Ishikawa (cell line): ENCODE results near the gene TPRG1L.

ENCODE experiments used
- CEBPB ChIP-seq: IDR thresholded peaks from 2 replicates; pipeline ENCODE4 v1.6.1; 2012
- CREB1 ChIP-seq: IDR thresholded peaks from 2 replicates; pipeline ENCODE4 v1.6.1; 2012; ENCODE audit warnings: low read depth
- EGR1 ChIP-seq: IDR thresholded peaks from 2 replicates; pipeline ENCODE4 v1.6.1; 2012
- EP300 ChIP-seq: IDR thresholded peaks from 2 replicates; pipeline ENCODE4 v1.6.1; 2012; ENCODE audit warnings: borderline replicate concordance
- FOXM1 ChIP-seq: IDR thresholded peaks from 2 replicates; pipeline ENCODE4 v1.6.1; 2012; ENCODE audit warnings: low read depth, borderline replicate concordance
- NFIC ChIP-seq: IDR thresholded peaks from 2 replicates; pipeline ENCODE4 v1.6.1; 2012
- RAD21 ChIP-seq: IDR thresholded peaks from 2 replicates; pipeline ENCODE4 v1.6.1; 2012; ENCODE audit warnings: low read depth
- TAF1 ChIP-seq: IDR thresholded peaks from 2 replicates; pipeline ENCODE4 v1.6.1; 2012; ENCODE audit warnings: low read depth, mild to moderate bottlenecking
- TCF12 ChIP-seq: IDR thresholded peaks from 2 replicates; pipeline ENCODE4 v1.6.1; 2012; ENCODE audit warnings: low read depth
- TEAD4 ChIP-seq: IDR thresholded peaks from 2 replicates; pipeline ENCODE4 v1.6.1; 2012
- YY1 ChIP-seq: IDR thresholded peaks from 2 replicates; pipeline ENCODE4 v1.6.1; 2012; ENCODE audit warnings: low read depth
- ZBTB7A ChIP-seq: IDR thresholded peaks from 2 replicates; pipeline ENCODE4 v1.6.1; 2012; ENCODE audit warnings: low read depth
- TF ChIP-seq, protein P1 (sequence below): IDR thresholded peaks from 2 replicates; pipeline ENCODE4 v1.6.1; 2012
- TF ChIP-seq, protein P2 (sequence below): IDR thresholded peaks from 2 replicates; pipeline ENCODE4 v1.6.1; 2012; ENCODE audit warnings: low read depth, mild to moderate bottlenecking
- TF ChIP-seq, protein P3 (sequence below): IDR thresholded peaks from 2 replicates; pipeline ENCODE4 v1.6.1; 2012

The TPRG1L gene

DNA sequence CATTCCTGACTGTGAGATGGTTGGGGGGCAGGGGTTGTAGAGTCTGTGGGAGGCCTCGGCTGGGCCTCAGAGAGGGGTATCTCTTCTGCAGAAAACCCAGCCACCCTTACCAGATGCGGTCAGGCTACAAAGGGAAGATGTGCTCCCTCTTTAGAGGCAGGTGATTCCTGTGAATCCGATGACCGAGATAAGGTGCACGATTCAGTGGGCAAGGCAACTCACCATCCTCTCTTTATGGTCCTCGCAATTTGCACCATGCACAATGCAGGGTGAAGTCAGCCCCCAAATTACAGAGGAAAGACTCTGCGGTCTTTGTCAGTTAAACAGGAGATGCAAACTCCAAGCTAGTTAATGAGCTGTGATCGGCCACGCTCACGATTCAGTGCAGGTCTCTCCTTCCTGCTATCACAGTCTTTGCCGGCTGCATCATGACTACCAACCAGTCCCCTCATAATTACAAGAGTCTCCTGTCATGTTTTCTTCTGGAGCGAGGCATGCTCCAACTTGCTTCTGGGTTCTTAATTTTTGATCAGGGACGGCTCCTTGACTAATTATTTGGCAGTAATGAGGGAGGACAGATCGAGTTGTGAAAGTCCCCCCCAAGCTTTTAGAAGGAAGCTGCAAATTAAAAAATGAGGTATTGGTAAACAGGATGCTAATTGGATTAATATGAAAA lies 40.0 kb downstream of the TPRG1L start:
- no peak for TF ChIP-seq TCF12
- no peak for TF ChIP-seq RAD21
- TF ChIP-seq CEBPB, result no peak
- TF ChIP-seq TAF1, result no peak
- TF ChIP-seq, protein P1, sequence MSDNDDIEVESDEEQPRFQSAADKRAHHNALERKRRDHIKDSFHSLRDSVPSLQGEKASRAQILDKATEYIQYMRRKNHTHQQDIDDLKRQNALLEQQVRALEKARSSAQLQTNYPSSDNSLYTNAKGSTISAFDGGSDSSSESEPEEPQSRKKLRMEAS, result no peak
- no peak for TF ChIP-seq ZBTB7A
- TF ChIP-seq, protein P2, sequence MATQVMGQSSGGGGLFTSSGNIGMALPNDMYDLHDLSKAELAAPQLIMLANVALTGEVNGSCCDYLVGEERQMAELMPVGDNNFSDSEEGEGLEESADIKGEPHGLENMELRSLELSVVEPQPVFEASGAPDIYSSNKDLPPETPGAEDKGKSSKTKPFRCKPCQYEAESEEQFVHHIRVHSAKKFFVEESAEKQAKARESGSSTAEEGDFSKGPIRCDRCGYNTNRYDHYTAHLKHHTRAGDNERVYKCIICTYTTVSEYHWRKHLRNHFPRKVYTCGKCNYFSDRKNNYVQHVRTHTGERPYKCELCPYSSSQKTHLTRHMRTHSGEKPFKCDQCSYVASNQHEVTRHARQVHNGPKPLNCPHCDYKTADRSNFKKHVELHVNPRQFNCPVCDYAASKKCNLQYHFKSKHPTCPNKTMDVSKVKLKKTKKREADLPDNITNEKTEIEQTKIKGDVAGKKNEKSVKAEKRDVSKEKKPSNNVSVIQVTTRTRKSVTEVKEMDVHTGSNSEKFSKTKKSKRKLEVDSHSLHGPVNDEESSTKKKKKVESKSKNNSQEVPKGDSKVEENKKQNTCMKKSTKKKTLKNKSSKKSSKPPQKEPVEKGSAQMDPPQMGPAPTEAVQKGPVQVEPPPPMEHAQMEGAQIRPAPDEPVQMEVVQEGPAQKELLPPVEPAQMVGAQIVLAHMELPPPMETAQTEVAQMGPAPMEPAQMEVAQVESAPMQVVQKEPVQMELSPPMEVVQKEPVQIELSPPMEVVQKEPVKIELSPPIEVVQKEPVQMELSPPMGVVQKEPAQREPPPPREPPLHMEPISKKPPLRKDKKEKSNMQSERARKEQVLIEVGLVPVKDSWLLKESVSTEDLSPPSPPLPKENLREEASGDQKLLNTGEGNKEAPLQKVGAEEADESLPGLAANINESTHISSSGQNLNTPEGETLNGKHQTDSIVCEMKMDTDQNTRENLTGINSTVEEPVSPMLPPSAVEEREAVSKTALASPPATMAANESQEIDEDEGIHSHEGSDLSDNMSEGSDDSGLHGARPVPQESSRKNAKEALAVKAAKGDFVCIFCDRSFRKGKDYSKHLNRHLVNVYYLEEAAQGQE, result no peak
- no peak for TF ChIP-seq NFIC
- no peak for TF ChIP-seq EGR1
- no peak for TF ChIP-seq CREB1
- no peak for TF ChIP-seq FOXM1

DNA sequence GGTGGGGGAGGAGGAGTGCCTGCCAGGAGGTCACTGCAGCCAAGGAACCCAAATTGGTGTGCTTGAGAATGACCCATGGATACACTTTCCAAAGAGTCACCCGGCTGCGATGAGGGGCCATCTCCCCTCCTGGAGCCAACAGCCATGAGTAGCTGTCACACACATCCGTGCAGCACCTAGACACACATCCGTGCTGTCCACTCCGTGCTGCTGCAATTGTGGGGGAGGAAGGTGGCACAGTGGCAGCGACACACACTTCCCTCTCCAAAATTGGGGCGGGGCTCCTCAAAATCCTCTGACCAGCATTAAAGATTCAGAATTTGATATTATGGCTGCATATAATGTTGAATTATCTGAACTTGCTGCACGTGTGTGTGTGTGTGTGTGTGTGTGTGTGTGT lies 43.3 kb downstream of the TPRG1L start:
- TF ChIP-seq, protein P2, result no peak
- TF ChIP-seq TCF12 (no peak), ZBTB7A (no peak), EP300 (no peak), YY1 (no peak), EGR1 (no peak), NFIC (no peak), TEAD4 (no peak), CREB1 (no peak), CEBPB (no peak), TAF1 (no peak), RAD21 (no peak), FOXM1 (no peak)
- TF ChIP-seq, protein P3, sequence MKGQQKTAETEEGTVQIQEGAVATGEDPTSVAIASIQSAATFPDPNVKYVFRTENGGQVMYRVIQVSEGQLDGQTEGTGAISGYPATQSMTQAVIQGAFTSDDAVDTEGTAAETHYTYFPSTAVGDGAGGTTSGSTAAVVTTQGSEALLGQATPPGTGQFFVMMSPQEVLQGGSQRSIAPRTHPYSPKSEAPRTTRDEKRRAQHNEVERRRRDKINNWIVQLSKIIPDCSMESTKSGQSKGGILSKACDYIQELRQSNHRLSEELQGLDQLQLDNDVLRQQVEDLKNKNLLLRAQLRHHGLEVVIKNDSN, result no peak
- TF ChIP-seq, protein P1, result no peak

DNA sequence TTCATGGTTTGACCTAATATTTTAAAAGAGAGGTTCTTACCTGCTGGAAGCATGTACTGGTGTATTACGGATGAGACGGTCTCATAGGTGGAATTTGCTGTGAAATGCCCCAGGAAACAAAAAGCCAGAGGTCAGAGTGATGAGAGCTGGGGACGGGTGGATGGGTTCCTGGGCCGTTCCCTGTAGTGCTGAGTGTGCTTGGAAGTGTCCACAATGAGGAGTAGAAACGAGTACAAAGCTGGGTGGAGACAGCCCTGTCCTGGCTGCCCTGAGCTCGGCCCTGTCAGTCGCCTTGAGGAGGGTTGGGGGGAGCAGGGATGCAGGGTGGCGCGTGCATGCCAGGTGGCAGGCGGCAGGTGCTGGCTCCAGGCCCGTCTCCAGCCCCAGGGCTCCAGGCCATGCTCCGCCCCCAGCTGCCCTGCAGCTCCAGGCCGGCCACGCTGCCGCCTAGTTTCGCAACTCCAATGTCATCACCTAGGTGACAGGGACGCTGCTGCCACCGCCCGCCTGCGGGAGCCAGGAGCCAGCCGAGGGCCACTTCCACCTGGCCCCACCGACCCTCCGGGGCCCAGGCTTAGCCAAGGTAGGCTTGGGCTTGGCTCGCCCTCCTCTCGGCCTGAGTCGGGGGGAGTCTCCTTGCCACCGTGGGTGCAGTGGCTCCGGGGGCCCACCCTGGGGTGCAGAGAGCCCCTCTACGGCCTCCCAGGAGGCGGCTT lies 43.9 kb downstream of the TPRG1L start:
- TF ChIP-seq FOXM1 (no peak), CREB1 (no peak), ZBTB7A (no peak; the same call in 1 of the 2 replicates), RAD21 (no peak), TCF12 (peak; percentile 94), TEAD4 (peak; percentile 63), EGR1 (0 out of 2 replicates have a peak, but pooled peaks have one; percentile 8), NFIC (peak; percentile 99), CEBPB (peak; percentile 100), TAF1 (no peak), YY1 (no peak), EP300 (0 out of 2 replicates have a peak, but pooled peaks have one; percentile 27)
- TF ChIP-seq, protein P3, result peak; percentile 35; the same call in 1 of the 2 replicates
- TF ChIP-seq, protein P2, result no peak
- TF ChIP-seq, protein P1, result peak; percentile 91

DNA sequence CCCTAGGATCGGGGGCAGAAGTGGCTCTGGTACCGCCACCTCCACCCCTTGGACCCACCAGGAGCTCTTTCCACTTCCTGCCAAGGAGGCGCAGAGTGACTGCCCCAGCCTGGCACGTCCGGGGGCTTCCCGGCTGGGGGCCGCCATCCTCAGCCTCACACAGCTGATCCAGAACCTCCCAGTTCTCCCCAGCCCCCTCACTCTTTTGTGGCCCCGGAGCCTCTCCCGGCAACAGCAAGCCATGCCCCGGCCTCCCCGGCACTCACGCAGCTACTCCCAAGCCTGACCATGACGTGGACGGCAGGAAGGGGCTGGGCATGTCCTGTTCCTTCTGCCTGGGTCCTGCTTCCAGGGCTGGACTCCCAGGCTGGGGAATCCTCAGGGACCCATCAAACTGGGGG lies 44.6 kb downstream of the TPRG1L start:
- TF ChIP-seq EP300, result no peak
- no peak for TF ChIP-seq RAD21
- TF ChIP-seq YY1, result no peak
- TF ChIP-seq, protein P3, result no peak
- no peak for TF ChIP-seq TCF12
- no peak for TF ChIP-seq CEBPB
- TF ChIP-seq, protein P2, result no peak
- TF ChIP-seq EGR1, result no peak
- no peak for TF ChIP-seq FOXM1
- TF ChIP-seq ZBTB7A, result no peak
- no peak for TF ChIP-seq TAF1
- TF ChIP-seq, protein P1, result no peak
